ENCODE data around the gene ZNF674. TPM values are rescaled to one million over a fixed set of nuclear protein-coding genes. Genes with fewer than 3 reads are reported as not detected.

ZNF674 gene
- total RNA-seq: 1 to 10 TPM; 4.4 to 4.6 TPM
- 3.4 TPM for polyA plus RNA-seq (2013, experiment 1 of 2)
- 3.5 TPM for polyA plus RNA-seq (2013, experiment 2 of 2)
- long read RNA-seq, experiment 1, partial matches to known transcripts: 0 of 1 reads
- long read RNA-seq, experiment 1, other reads (novel, unspliced or antisense): 1 of 1 reads
- long read RNA-seq, experiment 2, partial matches to known transcripts: 0 of 1 reads
- long read RNA-seq, experiment 2, other reads (novel, unspliced or antisense): 1 of 1 reads
- long read RNA-seq, experiment 3, full-length matches to known transcripts: 1 of 3 reads
- long read RNA-seq, experiment 3, partial matches to known transcripts: 0 of 3 reads
- long read RNA-seq, experiment 3, other reads (novel, unspliced or antisense): 2 of 3 reads
- long read RNA-seq, experiment 4: 0 reads

GRCh38 chrX:46545111-46546005, at the start of gene ZNF674:
Gene ZNF674 (minus strand): TSS chrX:46545421. CDS start chrX:46542087, 3,334 bp downstream.
- peak; percentile 66 for TF ChIP-seq CTCF (conservative IDR thresholded peaks at IDR 0.05)
- Histone ChIP-seq H3K27me3 (ENCODE audit: control insufficient read depth, insufficient read depth, low read length, poor library complexity, severe bottlenecking) (no peaks in the 10 kb centered on the region), H3K9me3 (ENCODE audit: control insufficient read depth, low read length) (peaks cover 4% of the 10 kb centered on the region), H3K4me3 (ENCODE audit: low read length) (peak within 1 kb of the TSS; percentile 91), H3K4me1 (ENCODE audit: control insufficient read depth, insufficient read depth, low read length) (no peaks in the 10 kb centered on the region), H3K36me3 (ENCODE audit: control insufficient read depth, insufficient read depth, low read length) (peaks cover 13% of the 10 kb centered on the region), H3K9ac (ENCODE audit: extremely low read depth, low read length, poor library complexity, severe bottlenecking) (peak within 1 kb of the TSS; percentile 86), H3K27ac (ENCODE audit: low read depth, low read length) (no peak within 1 kb of the TSS)
- Mint-ChIP-seq H3K27me3 (ENCODE audit: insufficient read depth) (no peaks in the 10 kb centered on the region), H3K9me3 (peaks cover 64% of the 10 kb centered on the region), H3K4me3 (peak within 1 kb of the TSS; percentile 91), H3K4me1 (peaks cover 7% of the 10 kb centered on the region), H3K36me3 (ENCODE audit: low read depth) (peaks cover 29% of the 10 kb centered on the region), H3K27ac (peak within 1 kb of the TSS; percentile 98)
- WGBS, 2 experiments (ENCODE audit: insufficient coverage in 1 of 2, insufficient read length in 1 of 2): 0% methylated on average over 7 to 56 of the region's 57 CpGs
- peak; percentile 95 for DNase-seq

GRCh38 chrX:46589977-46590723, 44.9 kb upstream of the ZNF674 start:
- Histone ChIP-seq H3K4me1 (ENCODE audit: control insufficient read depth, insufficient read depth, low read length) (no peaks in the 10 kb centered on the region), H3K27me3 (ENCODE audit: control insufficient read depth, insufficient read depth, low read length, poor library complexity, severe bottlenecking) (no peaks in the 10 kb centered on the region), H3K9ac (ENCODE audit: extremely low read depth, low read length, poor library complexity, severe bottlenecking) (no peak overlapping the region), H3K4me3 (ENCODE audit: low read length) (no peak overlapping the region), H3K27ac (ENCODE audit: low read depth, low read length) (no peak overlapping the region), H3K9me3 (ENCODE audit: control insufficient read depth, low read length) (no peaks in the 10 kb centered on the region), H3K36me3 (ENCODE audit: control insufficient read depth, insufficient read depth, low read length) (no peaks in the 10 kb centered on the region)
- Mint-ChIP-seq H3K36me3 (ENCODE audit: low read depth) (no peaks in the 10 kb centered on the region), H3K27me3 (ENCODE audit: insufficient read depth) (no peaks in the 10 kb centered on the region), H3K27ac (no peak overlapping the region), H3K9me3 (peaks cover 35% of the 10 kb centered on the region), H3K4me1 (peaks cover 13% of the 10 kb centered on the region), H3K4me3 (no peak overlapping the region)
- TF ChIP-seq CTCF (conservative IDR thresholded peaks at IDR 0.05): no peak
- 89% methylated on average over 6 of the region's 7 CpGs; no CpG with 5 or more reads in 1 of the 2 experiments for WGBS, 2 experiments (ENCODE audit: insufficient coverage in 1 of 2, insufficient read length in 1 of 2)
- no peak for DNase-seq

GRCh38 chrX:46588263-46588662, 43.0 kb upstream of the ZNF674 start:
- peaks cover 13% of the 10 kb centered on the region for H3K4me1 Mint-ChIP-seq
- no peaks in the 10 kb centered on the region for H3K27me3 Mint-ChIP-seq (ENCODE audit: insufficient read depth)
- Histone ChIP-seq H3K4me3 (ENCODE audit: low read length) (no peak overlapping the region), H3K9ac (ENCODE audit: extremely low read depth, low read length, poor library complexity, severe bottlenecking) (no peak overlapping the region), H3K9me3 (ENCODE audit: control insufficient read depth, low read length) (no peaks in the 10 kb centered on the region), H3K36me3 (ENCODE audit: control insufficient read depth, insufficient read depth, low read length) (no peaks in the 10 kb centered on the region), H3K4me1 (ENCODE audit: control insufficient read depth, insufficient read depth, low read length) (no peaks in the 10 kb centered on the region), H3K27me3 (ENCODE audit: control insufficient read depth, insufficient read depth, low read length, poor library complexity, severe bottlenecking) (no peaks in the 10 kb centered on the region), H3K27ac (ENCODE audit: low read depth, low read length) (no peak overlapping the region)
- no peak for TF ChIP-seq CTCF (conservative IDR thresholded peaks at IDR 0.05)
- peak overlapping the region; percentile 80 for H3K27ac Mint-ChIP-seq
- 40 to 49% methylated on average over 1 to 4 of the region's 4 CpGs for WGBS, 2 experiments (ENCODE audit: insufficient coverage in 1 of 2, insufficient read length in 1 of 2)
- H3K9me3 Mint-ChIP-seq: peaks cover 37% of the 10 kb centered on the region
- no peaks in the 10 kb centered on the region for H3K36me3 Mint-ChIP-seq (ENCODE audit: low read depth)
- peak overlapping the region; percentile 22 for H3K4me3 Mint-ChIP-seq
- DNase-seq: peak; percentile 60

Measured in endodermal cell (in vitro differentiated cells).